Epithelial cell of proximal tubule (primary cell): ENCODE results near the gene CFAP46. TPM values are rescaled to one million over a fixed set of nuclear protein-coding genes. Genes with fewer than 3 reads are reported as not detected.
A peak's percentile ranks its signal among the peaks of the same experiment; 100 is the strongest.

Source experiments
- DNase-seq: peaks from one replicate; pipeline ENCODE4 v3.0.0-alpha.2; 2011; ENCODE audit warnings: low read depth
- H3K4me3 ChIP-seq: 2 replicates; pipeline ENCODE4 v1.5.1; 2011; ENCODE audit warnings: low read depth, mild to moderate bottlenecking, low read length
- total RNA-seq: library from RNA; depleted of rRNA; stranded (reverse); fragments of >200 nt; gene quantifications from 2 replicates; pipeline ENCODE4 v1.2.3, GENCODE V29; 2015
- TF ChIP-seq, protein P1 (sequence below): conservative IDR thresholded peaks from 2 replicates; pipeline ENCODE4 v1.5.1; 2012; ENCODE audit warnings: low read depth, mild to moderate bottlenecking, low read length

The CFAP46 gene
- 1.1 and 2.2 TPM in 2 replicates for total RNA-seq

DNA sequence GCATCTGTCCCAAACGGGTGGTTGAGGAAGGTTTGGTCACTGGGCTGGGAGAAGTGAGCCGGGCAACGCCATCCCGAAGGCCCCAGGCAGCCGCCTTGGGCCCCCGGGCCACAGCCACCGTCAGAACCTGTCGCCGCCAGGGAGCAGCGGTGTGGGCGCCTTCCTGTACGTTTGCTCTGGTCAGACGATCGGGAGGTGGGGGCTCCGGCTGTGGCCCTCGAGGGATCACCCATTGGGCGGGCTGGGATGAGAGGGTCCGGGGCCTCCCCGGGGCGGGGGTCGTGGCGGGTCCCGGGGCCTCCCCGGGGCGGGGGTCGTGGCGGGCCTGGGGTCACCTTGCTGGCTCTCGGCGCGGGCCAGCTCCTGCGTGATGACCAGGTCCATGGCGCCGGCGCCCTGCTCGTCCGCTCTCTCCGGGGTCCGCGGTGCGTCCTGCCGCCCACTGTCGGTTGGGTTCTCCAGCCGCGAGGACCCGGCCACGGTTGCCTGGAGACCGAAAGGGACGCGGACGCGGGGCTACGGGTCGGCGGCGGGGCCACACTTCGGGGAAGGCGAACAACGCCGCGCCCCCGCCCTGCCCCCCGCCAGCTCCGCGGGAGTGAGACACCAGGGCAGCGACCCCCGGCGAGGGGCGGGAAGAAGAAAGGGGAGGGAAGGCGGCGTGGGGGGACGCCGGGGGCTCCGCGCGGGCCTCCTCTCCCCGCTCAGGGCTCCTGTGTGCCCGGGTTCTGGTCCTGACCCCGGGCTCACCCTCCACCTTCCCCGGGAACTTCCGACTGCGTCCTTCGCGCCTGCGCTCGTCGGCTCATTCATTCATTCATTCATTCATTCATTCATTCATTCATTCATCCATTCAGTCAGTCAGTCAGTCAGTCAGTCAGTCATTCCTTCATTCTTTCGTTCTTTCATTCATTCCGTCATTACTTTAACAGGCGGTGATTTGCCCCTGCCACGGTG is at the start of gene CFAP46:
Gene CFAP46, minus strand, starts transcription at position 470 of the 957 bp plus-strand sequence. Its CDS starts 86 bp downstream, at position 384.
- DNase-seq: no peak
- TF ChIP-seq, protein P1, sequence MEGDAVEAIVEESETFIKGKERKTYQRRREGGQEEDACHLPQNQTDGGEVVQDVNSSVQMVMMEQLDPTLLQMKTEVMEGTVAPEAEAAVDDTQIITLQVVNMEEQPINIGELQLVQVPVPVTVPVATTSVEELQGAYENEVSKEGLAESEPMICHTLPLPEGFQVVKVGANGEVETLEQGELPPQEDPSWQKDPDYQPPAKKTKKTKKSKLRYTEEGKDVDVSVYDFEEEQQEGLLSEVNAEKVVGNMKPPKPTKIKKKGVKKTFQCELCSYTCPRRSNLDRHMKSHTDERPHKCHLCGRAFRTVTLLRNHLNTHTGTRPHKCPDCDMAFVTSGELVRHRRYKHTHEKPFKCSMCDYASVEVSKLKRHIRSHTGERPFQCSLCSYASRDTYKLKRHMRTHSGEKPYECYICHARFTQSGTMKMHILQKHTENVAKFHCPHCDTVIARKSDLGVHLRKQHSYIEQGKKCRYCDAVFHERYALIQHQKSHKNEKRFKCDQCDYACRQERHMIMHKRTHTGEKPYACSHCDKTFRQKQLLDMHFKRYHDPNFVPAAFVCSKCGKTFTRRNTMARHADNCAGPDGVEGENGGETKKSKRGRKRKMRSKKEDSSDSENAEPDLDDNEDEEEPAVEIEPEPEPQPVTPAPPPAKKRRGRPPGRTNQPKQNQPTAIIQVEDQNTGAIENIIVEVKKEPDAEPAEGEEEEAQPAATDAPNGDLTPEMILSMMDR: no peak
- H3K4me3 ChIP-seq: peak within 1 kb of the TSS; percentile 70

DNA sequence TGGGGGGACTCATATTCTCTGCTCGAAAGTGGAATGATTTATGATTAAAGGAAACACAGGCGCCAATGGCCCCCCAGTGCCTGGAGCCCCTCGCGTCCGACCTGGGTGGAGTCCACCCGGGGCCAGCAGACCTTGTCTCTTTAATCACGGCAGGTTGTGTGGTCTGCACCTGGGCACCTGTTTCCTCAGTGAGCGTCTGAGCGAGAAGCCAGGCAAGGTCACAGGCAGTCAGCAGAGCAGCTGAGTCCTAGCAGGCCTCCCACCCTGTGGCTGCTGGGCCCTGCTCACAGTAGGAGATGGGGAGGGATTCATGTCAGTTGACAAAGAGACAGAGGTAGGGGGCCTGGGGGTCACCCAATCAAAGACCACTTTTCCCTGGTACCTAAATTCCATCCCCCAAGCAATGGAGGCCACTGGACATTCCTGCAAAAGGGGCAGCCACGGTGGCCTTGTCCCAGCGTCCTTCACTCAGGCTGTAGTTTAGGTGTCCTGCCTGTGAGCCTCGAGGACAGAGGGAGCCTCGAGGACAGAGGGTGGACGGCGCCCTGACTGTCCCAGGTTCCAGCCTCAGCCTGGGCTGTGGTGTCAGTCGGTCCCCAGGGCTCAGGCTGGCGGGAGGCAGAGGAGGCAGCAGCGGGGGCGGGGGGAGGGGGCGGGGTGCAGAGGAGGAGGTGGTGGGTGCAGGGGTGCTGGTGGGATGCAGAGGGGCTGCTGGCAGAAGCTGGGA is 49.5 kb upstream of the CFAP46 start:
- no peak overlapping the region for H3K4me3 ChIP-seq
- TF ChIP-seq, protein P1: no peak
- no peak for DNase-seq

DNA sequence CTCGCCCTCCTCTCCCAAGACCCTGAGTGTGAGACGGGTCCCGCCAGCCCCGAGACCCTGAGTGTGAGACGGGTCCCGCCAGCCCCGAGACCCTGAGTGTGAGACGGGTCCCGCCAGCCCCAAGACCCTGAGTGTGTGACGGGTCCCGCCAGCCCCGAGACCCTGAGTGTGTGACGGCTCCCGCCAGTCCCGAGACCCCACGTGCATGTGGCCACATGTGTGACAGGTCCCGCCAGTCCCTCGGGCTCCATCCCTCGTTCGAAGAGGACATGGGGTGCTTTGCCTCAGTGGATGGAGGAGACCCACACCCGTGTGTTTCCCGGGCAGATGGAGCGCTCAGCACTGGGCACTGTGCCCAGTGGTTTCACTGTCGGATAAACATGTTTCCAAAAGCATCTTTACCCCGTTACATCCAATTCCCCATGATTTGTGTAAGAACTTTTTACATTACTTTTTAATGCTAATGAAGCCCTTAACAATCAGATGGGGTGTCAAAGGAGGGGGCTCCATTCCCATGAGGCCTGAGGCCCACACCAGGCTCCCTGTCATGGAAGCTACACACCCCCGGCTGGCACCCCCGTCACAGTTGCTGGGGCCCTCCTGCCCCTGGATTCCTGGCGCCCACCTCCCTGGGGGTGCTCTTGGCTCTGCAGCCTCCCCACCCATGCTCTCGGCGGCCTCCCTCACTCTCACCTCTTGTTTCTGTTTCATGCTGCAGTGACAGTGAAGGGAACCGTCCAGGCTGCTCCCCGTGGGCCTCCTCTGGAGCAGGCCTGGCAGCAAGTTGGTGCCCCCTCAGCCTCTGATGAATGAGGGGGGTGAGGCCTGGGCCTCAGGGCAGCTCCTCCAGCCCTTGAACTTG is 48.5 kb upstream of the CFAP46 start:
- no peak for DNase-seq
- H3K4me3 ChIP-seq: no peak overlapping the region
- TF ChIP-seq, protein P1: no peak

DNA sequence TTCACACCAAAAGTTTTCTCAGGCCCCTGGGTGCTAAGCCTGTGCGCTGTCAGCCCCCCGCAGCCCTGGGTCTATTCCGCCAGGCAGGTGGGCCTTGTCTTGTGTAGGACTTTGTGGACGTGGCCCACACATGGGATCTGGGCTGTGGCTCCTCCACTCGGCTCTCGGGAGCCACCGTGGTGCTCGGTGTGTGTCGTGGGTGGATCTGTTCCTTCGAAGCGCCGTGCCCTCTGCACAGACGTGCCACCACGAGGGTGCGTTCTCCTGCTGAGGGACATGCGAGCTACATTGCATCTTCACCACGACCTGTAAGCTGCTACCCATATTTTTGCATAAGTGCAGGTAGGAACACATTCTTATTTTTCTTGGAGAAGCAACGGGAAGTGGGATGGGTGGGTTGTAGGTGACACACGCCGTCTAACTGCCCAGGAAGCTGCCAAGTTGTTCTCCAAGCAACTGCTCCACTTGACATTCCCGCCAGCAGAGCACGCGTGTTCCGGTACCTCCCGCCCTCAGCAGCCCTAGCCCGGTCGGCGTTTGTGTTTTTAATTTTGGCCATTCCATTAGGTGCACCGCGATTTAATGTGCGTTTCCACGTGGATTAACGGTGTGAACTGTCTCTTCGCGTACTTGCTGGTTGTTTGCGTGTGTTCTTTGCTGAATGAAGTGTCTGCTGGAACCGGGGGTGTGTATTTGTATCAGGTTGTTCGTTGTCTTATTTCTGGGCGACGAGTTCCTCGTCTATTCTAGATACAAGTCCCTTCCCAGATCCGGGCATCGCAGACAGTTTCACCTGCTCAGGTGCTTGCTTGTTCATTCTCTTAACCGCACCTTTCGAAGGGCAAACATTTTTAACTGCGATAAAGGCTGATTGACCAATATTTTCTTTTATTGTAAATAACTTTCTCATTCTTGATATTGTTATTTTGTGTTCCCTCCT is 47.4 kb upstream of the CFAP46 start:
- DNase-seq: no peak
- TF ChIP-seq, protein P1: no peak
- no peak overlapping the region for H3K4me3 ChIP-seq

DNA sequence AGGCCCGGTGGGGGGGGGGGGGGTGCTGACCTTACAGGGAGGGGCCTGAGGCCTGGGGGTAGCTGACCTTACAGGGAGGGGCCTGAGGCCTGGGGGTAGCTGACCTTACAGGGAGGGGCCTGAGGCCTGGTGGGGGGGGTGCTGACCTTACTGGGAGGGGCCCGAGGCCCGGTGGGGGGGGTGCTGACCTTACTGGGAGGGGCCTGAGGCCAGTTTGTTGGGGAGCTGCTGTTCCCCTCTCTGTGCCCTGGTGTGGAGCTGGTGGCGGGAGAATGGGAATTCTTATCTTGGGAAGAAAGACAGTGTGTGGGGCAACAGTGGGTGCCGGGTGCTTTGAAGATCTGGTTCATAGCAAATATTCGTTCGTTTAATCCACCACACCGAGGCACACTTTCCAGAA is 46.6 kb upstream of the CFAP46 start:
- DNase-seq: no peak
- H3K4me3 ChIP-seq: no peak overlapping the region
- TF ChIP-seq, protein P1: no peak
